Measurements from ENCODE around the gene ZNF43.
"Not testable (repeated sequence)": the region's sequence is repeated elsewhere in the genome, so short reads cannot be mapped to it uniquely, and the experiment has no call there.

ZNF43 gene

DNA sequence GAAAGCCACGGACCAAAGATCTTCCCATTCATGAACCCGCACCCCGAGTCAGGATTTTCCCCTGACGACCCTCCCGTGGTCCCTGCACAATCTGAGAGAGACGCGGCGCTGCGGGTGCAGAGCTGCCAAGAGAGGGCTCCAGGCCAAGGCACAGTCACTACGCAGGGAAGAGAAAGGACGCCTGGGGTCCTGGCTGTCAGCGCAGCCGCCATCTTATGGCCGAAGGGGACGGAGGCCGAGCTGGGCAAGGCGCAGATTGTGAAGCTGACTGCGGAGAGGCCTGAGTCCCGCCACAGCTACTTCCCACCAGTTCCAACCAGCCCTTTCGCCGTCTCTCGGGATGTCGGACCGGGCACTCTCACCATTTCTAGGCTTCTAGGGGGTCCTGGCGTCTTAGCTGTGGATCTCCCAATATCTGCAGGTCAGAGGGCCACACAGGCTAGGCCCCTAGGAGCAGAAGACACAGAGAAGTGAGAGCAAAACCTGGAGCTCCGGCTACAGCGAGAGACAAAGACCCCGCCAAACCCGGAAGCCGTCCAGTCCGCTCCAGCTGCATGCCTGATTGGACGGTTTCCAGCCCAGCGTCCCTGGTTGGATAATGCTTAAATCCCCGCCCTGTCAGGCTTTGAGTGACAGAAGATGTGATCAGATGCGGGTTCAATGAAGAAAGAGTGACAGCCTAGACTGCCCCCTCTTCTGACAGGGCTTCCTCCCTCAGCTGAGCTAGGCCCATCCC is 68.7 kb downstream of the ZNF43 start, which contains the start of gene ZNF100:
Gene ZNF100 (minus strand): TSS at position 515 of the 736 bp plus-strand sequence. CDS start 150 bp downstream, at position 365.
- H3K9me3 Mint-ChIP-seq, result peaks cover 8% of the 10 kb centered on the region
- TF ChIP-seq, protein P1, sequence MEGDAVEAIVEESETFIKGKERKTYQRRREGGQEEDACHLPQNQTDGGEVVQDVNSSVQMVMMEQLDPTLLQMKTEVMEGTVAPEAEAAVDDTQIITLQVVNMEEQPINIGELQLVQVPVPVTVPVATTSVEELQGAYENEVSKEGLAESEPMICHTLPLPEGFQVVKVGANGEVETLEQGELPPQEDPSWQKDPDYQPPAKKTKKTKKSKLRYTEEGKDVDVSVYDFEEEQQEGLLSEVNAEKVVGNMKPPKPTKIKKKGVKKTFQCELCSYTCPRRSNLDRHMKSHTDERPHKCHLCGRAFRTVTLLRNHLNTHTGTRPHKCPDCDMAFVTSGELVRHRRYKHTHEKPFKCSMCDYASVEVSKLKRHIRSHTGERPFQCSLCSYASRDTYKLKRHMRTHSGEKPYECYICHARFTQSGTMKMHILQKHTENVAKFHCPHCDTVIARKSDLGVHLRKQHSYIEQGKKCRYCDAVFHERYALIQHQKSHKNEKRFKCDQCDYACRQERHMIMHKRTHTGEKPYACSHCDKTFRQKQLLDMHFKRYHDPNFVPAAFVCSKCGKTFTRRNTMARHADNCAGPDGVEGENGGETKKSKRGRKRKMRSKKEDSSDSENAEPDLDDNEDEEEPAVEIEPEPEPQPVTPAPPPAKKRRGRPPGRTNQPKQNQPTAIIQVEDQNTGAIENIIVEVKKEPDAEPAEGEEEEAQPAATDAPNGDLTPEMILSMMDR (IDR thresholded peaks at IDR 0.05; ENCODE audit: unreplicated experiment in 3 of 3), result no peak
- peak within 1 kb of the TSS; percentile 93 to 97 (median 96) for H3K27ac Mint-ChIP-seq
- H3K27me3 Mint-ChIP-seq (ENCODE audit: low read depth), result no peaks in the 10 kb centered on the region
- peaks cover 45% of the 10 kb centered on the region for H3K36me3 Mint-ChIP-seq (ENCODE audit: low read depth)
- H3K4me3 Mint-ChIP-seq, result peak within 1 kb of the TSS; percentile 91 to 98 (median 98)
- H3K4me1 Mint-ChIP-seq, result peaks cover 9% of the 10 kb centered on the region

DNA sequence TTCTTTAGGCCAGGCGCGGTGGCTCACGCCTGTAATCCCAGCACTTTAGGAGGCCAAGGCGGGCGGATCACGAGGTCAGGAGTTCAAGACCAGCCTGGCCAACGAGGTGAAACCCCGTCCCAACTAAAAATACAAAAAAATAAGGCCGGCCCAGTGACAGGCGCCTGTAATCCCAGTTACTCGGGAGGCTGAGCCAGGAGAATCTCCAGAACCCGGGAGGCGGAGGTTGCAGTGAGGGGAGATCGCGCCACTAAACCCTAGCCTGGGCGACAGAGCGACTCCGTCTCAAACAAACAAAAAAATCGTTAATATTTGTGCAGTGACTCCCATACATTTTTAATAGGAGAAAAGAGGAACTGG is 69.3 kb downstream of the ZNF43 start:
- H3K4me1 Mint-ChIP-seq; H3K27me3 Mint-ChIP-seq (ENCODE audit: low read depth): not testable (repeated sequence)

DNA sequence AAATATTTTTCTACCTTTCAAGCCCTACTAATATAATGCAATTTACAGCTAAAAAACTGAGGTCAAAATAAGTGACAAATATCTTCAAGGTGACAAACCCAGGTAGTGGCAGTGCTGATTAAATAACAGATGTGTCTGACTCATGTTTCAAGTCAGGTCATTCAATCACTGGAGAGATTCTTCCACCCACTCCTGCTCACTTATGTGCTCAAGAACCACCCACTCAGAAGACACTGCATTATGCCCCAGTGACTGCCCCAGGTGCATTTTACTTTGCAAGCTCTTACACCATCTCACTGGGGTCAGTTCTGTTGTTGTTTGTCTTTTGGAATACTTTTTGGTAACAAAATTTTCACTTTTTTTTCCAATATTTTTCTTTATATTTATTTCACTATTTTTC is 70.8 kb downstream of the ZNF43 start:
- peaks cover 65% of the 10 kb centered on the region for H3K36me3 Mint-ChIP-seq (ENCODE audit: low read depth)

More for the DNA sequence above, 69.3 kb downstream of the ZNF43 start:
- H3K36me3 Mint-ChIP-seq (ENCODE audit: low read depth), result peaks cover 50% of the 10 kb centered on the region
- peak overlapping the region; percentile 91 to 98 (median 98) for H3K4me3 Mint-ChIP-seq
- peaks cover 14% of the 10 kb centered on the region for H3K9me3 Mint-ChIP-seq
- H3K27ac Mint-ChIP-seq, result peak overlapping the region; percentile 93 to 97 (median 96)

DNA sequence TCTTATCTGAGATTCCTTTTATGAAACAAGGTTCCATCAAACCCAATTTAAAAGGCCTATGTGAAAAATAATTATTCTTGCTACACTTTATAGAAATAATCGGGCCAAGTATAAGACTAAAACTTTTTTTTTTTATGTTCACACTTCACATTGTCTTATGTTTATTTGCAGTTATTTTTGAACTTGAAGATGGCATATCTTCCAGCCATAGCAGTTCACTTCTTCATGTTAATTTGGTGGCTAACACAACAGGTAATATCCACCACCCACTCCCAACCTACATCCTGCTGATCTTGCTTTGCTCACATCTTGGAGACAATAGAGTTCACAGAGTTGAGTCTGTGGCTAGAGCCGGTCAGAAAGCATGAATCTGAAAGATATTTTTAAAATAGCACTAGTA is 74.4 kb downstream of the ZNF43 start:
- H3K9me3 Mint-ChIP-seq, result peaks cover 45% of the 10 kb centered on the region
- H3K36me3 Mint-ChIP-seq (ENCODE audit: low read depth), result peaks cover 99% of the 10 kb centered on the region
- H3K27me3 Mint-ChIP-seq (ENCODE audit: low read depth); H3K27ac Mint-ChIP-seq; H3K4me1 Mint-ChIP-seq; H3K4me3 Mint-ChIP-seq: not testable (repeated sequence)

More for the DNA sequence above, 70.8 kb downstream of the ZNF43 start:
- Mint-ChIP-seq H3K27ac (no peak overlapping the region), H3K4me3 (peak overlapping the region; percentile 47 to 64 (median 53)), H3K9me3 (peaks cover 19% of the 10 kb centered on the region), H3K27me3 (ENCODE audit: low read depth) (no peaks in the 10 kb centered on the region), H3K4me1 (peaks cover 9% of the 10 kb centered on the region)
- TF ChIP-seq, protein P1 (IDR thresholded peaks at IDR 0.05; ENCODE audit: unreplicated experiment in 3 of 3), result no peak

DNA sequence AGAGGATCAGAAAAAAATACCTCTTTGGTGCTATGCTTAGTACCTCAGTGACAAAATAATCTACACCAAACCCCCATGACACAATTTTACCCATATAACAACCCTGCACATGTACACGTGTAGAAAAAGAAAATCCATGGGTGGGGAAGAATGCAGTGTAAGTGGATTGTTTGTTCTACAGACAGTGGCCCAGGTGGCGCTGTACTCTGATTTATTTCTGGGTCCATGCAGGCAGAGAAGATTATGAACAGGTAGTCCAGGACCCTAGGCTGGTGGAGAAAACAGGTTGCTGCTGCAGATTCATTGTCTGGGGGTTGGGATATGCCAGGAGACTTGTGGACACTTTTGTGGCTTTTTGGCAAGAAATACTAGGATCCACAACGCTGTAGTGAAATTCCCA is 77.7 kb downstream of the ZNF43 start:
- H3K4me1 Mint-ChIP-seq, result no peaks in the 10 kb centered on the region
- no peak overlapping the region for H3K4me3 Mint-ChIP-seq
- H3K9me3 Mint-ChIP-seq, result peaks cover 70% of the 10 kb centered on the region
- H3K27ac Mint-ChIP-seq, result no peak overlapping the region
- TF ChIP-seq, protein P1 (IDR thresholded peaks at IDR 0.05; ENCODE audit: unreplicated experiment in 3 of 3), result no peak
- no peaks in the 10 kb centered on the region for H3K27me3 Mint-ChIP-seq (ENCODE audit: low read depth)
- H3K36me3 Mint-ChIP-seq (ENCODE audit: low read depth), result peaks cover 99% of the 10 kb centered on the region

DNA sequence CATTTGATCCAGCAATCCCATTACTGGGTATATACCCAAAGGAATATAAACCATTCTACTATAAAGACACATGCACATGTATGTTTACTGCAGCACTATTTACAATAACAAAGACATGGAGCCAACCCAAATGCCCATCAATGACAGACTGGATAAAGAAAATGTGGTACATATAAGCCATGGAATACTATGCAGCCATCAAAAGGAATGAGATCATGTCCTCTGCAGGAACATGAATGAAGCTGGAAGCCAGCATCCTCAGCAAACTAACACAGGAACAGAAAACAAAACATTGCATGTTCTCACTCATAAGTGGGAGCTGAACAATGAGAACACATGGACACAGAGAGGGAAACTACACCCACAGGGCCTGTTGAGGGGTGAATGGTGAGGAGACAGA is 80.4 kb downstream of the ZNF43 start:
- H3K4me1 Mint-ChIP-seq; H3K27me3 Mint-ChIP-seq (ENCODE audit: low read depth); H3K27ac Mint-ChIP-seq; H3K4me3 Mint-ChIP-seq: not testable (repeated sequence)
- Mint-ChIP-seq H3K9me3 (peaks cover 62% of the 10 kb centered on the region), H3K36me3 (ENCODE audit: low read depth) (peaks cover 99% of the 10 kb centered on the region)
